HG03432 (cell line): Measurements from ENCODE around the gene MGAT3.
A peak's percentile ranks its signal among the peaks of the same experiment; 100 is the strongest.

Experiments used
- ATAC-seq: cut with Tn5 transposase; IDR thresholded peaks from one replicate; pipeline ENCODE4 v1.9.1; 2021; ENCODE audit warnings: mild to moderate bottlenecking, moderate library complexity; ENCODE audit not compliant: unreplicated experiment

Gene MGAT3

GRCh38 chr22:39470451-39471291 is 13.9 kb downstream of the MGAT3 start:
- no peak for ATAC-seq

- peak; percentile 59 for ATAC-seq
These were observed 14.7 kb downstream of the MGAT3 start for GRCh38 chr22:39471381-39472141.

- no peak for ATAC-seq
These were observed 16.1 kb downstream of the MGAT3 start for GRCh38 chr22:39472570-39473556.

- no peak for ATAC-seq
These were observed 17.0 kb downstream of the MGAT3 start for GRCh38 chr22:39473851-39474250.

GRCh38 chr22:39474351-39475111 is 17.7 kb downstream of the MGAT3 start:
- ATAC-seq = no peak

GRCh38 chr22:39475337-39475736 is 18.5 kb downstream of the MGAT3 start:
- no peak for ATAC-seq

GRCh38 chr22:39475902-39476301 is 19.1 kb downstream of the MGAT3 start:
- ATAC-seq = no peak

GRCh38 chr22:39476664-39477063 is 19.9 kb downstream of the MGAT3 start:
- ATAC-seq = no peak

GRCh38 chr22:39477542-39477941 is 20.7 kb downstream of the MGAT3 start:
- no peak for ATAC-seq

- no peak for ATAC-seq
These were observed 21.6 kb downstream of the MGAT3 start for GRCh38 chr22:39478441-39478850.

GRCh38 chr22:39479254-39479653 is 22.4 kb downstream of the MGAT3 start:
- ATAC-seq = no peak

GRCh38 chr22:39480557-39480956 is 23.7 kb downstream of the MGAT3 start:
- no peak for ATAC-seq

GRCh38 chr22:39481054-39481453 is 24.2 kb downstream of the MGAT3 start:
- no peak for ATAC-seq

- ATAC-seq = no peak
These were observed 24.8 kb downstream of the MGAT3 start for GRCh38 chr22:39481595-39481994.

- ATAC-seq = no peak
These were observed 26.0 kb downstream of the MGAT3 start for GRCh38 chr22:39482768-39483167.

GRCh38 chr22:39486951-39487825 is 30.4 kb downstream of the MGAT3 start:
- no peak for ATAC-seq

GRCh38 chr22:39487826-39488520 is 31.2 kb downstream of the MGAT3 start:
- no peak for ATAC-seq

GRCh38 chr22:39488563-39489083 is 31.8 kb downstream of the MGAT3 start:
- ATAC-seq = no peak
